Mucosa of rectum (tissue), 2 donors: ENCODE measurements around the gene HLA-E.
A peak's percentile ranks its signal among the peaks of the same experiment; 100 is the strongest.
"Not testable (repeated sequence)": the region's sequence is repeated elsewhere in the genome, so short reads cannot be mapped to it uniquely, and the experiment has no call there.

ENCODE experiments used
- H3K27ac ChIP-seq, 2 donors: one replicate each; pipeline ENCODE4 v1.7.0; 2013; ENCODE audit warnings: inconsistent platforms in 2 of 2, low read depth in 2 of 2, low read length in 2 of 2
- H3K27me3 ChIP-seq, 2 donors: one replicate each; pipeline ENCODE4 v1.7.0; 2013; ENCODE audit warnings: low read length in 2 of 2; ENCODE audit not compliant: control insufficient read depth in 2 of 2, insufficient read depth in 2 of 2
- H3K36me3 ChIP-seq, 2 donors: one replicate each; pipeline ENCODE4 v1.7.0; 2013; ENCODE audit warnings: low read length in 2 of 2; ENCODE audit not compliant: control insufficient read depth in 2 of 2, insufficient read depth in 2 of 2
- H3K4me1 ChIP-seq, 2 donors: one replicate each; pipeline ENCODE4 v1.7.0; 2013; ENCODE audit warnings: low read length in 2 of 2, mild to moderate bottlenecking in 1 of 2; ENCODE audit not compliant: control insufficient read depth in 2 of 2, insufficient read depth in 2 of 2
- H3K4me3 ChIP-seq, 2 donors: one replicate each; pipeline ENCODE4 v1.7.0; 2013; ENCODE audit warnings: low read length in 2 of 2
- H3K9ac ChIP-seq, 2 donors: one replicate each; pipeline ENCODE4 v1.7.0; 2013; ENCODE audit warnings: low read length in 2 of 2, low read depth in 1 of 2, mild to moderate bottlenecking in 1 of 2
- H3K9me3 ChIP-seq, 2 donors: one replicate each; pipeline ENCODE4 v1.7.0; 2013; ENCODE audit warnings: low read length in 2 of 2; ENCODE audit not compliant: control insufficient read depth in 2 of 2
- donor health status: healthy.
- donor health status: Normal muscosa, but diverticular disease.

Gene HLA-E

DNA sequence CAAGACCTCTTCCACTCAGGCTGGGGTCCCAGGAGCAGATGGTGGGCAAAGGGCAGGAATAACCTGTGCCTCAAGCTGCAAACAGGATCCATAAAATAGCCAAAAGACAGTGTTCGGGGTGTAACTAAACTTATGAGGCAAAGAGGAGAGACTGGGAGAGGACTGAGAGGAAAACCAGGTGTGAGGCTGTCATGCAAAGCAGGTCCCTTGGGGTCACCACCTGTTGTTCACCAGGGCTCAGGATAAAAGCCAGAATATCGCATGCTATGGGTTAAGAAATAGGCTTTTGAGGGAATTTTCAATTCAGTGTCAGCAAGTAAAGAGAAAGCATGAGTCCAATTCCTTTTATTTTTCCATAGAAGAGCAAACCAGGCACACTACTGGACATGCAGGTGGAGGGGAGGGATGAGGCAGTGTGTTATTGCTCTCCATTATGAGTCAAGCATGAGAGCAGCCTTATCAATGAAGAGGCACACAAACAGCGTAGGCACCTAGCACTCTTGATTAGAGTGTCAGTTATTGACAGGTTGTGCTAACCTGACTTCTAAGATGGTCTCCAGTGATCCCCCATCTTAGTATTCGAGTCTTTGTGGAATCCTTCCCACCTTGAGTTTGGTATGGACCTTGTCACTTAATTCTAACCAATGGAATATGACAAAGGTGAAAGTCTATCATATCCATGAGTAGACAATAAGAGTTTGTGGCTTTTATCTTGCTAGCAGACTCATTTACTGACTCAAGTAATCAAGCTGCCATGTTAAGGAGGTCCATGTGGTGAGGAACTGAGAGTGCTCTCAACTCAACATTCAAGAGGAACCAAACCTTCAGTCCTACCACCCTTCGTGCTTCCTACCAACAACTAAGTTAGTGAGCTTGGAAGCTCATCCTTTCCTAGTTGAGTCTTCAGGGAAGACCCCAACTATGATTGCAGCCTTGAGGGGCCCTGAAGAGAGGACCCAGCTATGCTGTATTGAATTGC, 18.8 kb downstream of the HLA-E start:
- Histone ChIP-seq H3K9ac (no peak overlapping the region), H3K27ac (peak overlapping the region; percentile 38 to 83), H3K4me1 (peaks cover 3 to 7% of the 10 kb centered on the region in 2 donors), H3K9me3 (no peaks in the 10 kb centered on the region), H3K27me3 (no peaks in the 10 kb centered on the region), H3K36me3 (no peaks in the 10 kb centered on the region), H3K4me3 (peak overlapping the region in 1 of 2 donors; percentile 56)

DNA sequence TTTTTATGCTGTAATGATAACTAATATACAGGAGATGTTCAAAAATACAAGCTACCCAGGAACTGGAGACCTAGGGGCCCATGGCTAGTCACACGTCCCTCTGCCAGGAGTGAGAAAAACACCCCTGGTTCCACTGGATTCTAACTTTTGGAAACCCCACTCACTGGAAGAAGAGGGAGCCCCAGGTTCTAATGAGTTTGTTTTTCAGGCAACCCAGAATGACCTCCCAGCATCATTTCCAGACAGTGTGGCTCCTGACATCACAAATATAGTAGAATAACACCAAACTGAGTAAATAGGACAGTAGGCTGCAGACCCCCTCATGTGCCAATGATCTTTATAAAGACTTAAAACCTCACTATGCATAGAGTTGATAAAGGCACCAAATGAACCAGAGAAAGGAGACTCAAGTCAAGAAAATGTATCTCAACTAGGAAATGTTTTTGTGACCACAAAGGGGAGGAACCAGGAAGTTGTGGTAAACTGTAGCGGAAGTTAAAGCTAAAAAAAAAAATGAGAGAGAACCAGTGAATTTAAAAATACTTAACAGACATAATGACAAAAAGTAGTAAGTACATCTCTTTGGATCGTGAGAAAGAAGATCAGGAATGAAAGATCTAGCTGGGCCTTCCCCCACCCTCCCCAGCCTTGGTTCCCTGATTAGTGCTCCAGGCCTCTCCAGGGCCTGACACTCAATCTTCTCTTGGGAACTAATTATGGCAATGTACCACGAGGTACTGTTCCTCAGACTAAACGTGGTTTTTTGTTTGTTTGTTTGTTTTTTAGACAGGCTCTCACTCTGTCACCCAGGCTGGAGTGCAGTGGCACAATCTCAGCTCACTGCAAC, 19.8 kb downstream of the HLA-E start:
- Histone ChIP-seq H3K4me1 (peaks cover 3 to 7% of the 10 kb centered on the region in 2 donors), H3K9ac (peak overlapping the region; percentile 14 to 31), H3K9me3 (no peaks in the 10 kb centered on the region), H3K36me3 (no peaks in the 10 kb centered on the region), H3K27ac (peak overlapping the region; percentile 38 to 83), H3K4me3 (peak overlapping the region in 1 of 2 donors; percentile 56), H3K27me3 (no peaks in the 10 kb centered on the region)

DNA sequence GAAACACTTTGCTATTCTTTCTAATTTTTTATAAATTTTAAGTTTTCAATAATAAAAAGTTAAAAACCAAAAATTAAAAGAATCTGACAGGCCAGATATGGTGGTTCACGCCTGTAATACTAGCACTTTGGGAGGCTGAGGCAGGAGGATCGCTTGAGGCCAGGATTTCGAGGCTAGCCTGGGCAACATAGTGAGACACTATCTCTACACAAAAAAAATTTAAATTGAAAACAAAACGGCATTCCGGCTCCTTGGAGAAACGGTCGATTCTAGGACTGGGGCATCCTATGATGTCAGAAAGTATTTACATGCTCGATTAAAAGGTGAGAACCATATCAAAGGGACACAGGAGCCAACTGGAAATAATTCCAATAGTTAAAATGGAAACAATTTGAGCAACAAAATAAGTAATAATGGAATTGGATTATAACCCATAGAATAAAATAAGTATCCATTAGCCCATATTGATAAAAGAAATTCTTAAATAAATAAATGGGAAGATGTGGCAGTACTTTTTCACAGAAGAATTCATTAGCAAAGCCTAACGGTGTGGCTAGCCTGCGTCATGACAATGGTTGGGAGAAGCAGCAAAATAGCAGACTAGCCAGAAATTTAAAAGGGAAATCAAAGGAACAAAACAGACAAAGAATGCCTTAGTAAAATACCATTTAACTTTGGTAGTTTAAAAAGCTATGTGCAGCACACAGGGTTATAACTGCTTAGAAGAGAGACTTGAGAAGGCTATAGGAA, 21.3 kb downstream of the HLA-E start:
- no peaks in the 10 kb centered on the region for H3K36me3 ChIP-seq
- H3K4me3 ChIP-seq: no peak overlapping the region
- no peak overlapping the region for H3K9ac ChIP-seq
- H3K9me3 ChIP-seq: no peaks in the 10 kb centered on the region
- no peak overlapping the region for H3K27ac ChIP-seq
- H3K4me1 ChIP-seq: peaks cover 3 to 7% of the 10 kb centered on the region in 2 donors
- H3K27me3 ChIP-seq: no peaks in the 10 kb centered on the region

DNA sequence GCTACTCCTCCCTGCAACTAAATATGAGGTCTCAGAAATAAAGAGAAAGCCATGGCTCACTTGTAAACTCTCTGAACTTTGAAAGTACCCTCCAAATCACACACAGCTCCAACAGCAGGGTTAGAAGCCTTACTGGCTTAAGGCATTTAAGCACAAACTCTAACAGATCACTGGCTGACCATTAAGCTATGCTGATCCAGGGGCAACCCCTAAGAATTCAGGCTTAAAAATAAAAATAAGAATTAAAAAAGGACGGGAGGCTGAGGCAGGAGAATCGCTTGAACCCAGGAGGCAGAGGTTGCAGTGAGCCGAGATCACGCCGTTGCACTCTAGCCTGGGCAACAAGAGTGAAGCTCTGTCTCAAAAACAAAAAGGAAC, 21.8 kb downstream of the HLA-E start:
- Histone ChIP-seq H3K4me1 (peaks cover 3 to 7% of the 10 kb centered on the region in 2 donors), H3K36me3 (no peaks in the 10 kb centered on the region), H3K4me3 (no peak overlapping the region), H3K9me3 (no peaks in the 10 kb centered on the region), H3K27ac (no peak overlapping the region), H3K27me3 (no peaks in the 10 kb centered on the region), H3K9ac (no peak overlapping the region)

DNA sequence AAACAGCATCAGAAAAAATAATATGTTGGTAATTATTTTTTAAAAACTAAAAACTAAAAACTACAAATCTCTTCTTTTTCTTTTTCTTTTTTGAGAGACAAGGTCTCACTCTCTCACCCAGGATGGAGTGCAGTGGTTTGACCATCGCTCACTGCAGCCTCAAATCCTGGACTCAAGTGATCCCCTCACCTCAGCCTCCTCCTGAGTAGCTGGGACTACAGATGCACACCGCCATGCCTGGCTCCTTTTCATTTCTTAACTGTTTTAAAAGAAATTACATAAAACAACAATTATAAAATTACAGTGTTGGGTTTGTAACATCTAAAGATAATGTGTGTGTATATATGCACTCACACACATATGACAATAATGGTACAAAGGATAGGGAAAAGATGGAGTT, 24.1 kb downstream of the HLA-E start:
- H3K36me3 ChIP-seq: no peaks in the 10 kb centered on the region
- peaks cover 5 to 6% of the 10 kb centered on the region in 2 donors for H3K4me1 ChIP-seq
- no peak overlapping the region for H3K4me3 ChIP-seq
- H3K27ac ChIP-seq: no peak overlapping the region
- no peaks in the 10 kb centered on the region for H3K27me3 ChIP-seq
- H3K9me3 ChIP-seq: no peaks in the 10 kb centered on the region
- no peak overlapping the region for H3K9ac ChIP-seq

DNA sequence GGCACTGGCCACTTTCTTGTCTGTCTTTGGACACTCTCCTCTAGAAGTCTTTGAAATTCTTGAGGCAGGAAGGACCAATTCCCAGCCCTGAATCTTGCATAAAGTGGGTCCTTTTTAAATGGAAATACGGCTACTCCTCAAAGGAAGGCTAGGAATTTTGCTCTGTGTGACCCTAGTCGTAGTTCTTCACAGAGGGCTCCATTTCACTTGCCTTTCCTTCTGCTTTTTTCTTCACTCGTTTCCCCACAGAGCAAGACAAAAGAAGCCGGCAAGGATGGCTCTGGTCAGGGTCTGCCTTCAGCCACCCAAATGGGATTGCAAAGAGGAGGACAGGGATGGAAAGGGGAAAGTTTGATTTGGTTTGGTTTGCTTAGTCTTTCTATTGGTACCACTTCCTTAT, 25.8 kb downstream of the HLA-E start:
- Histone ChIP-seq H3K4me1 (peaks cover 3 to 4% of the 10 kb centered on the region in 2 donors), H3K27ac (peak overlapping the region; percentile 50 to 97), H3K9ac (no peak overlapping the region), H3K36me3 (no peaks in the 10 kb centered on the region), H3K27me3 (no peaks in the 10 kb centered on the region), H3K9me3 (no peaks in the 10 kb centered on the region), H3K4me3 (no peak overlapping the region)

DNA sequence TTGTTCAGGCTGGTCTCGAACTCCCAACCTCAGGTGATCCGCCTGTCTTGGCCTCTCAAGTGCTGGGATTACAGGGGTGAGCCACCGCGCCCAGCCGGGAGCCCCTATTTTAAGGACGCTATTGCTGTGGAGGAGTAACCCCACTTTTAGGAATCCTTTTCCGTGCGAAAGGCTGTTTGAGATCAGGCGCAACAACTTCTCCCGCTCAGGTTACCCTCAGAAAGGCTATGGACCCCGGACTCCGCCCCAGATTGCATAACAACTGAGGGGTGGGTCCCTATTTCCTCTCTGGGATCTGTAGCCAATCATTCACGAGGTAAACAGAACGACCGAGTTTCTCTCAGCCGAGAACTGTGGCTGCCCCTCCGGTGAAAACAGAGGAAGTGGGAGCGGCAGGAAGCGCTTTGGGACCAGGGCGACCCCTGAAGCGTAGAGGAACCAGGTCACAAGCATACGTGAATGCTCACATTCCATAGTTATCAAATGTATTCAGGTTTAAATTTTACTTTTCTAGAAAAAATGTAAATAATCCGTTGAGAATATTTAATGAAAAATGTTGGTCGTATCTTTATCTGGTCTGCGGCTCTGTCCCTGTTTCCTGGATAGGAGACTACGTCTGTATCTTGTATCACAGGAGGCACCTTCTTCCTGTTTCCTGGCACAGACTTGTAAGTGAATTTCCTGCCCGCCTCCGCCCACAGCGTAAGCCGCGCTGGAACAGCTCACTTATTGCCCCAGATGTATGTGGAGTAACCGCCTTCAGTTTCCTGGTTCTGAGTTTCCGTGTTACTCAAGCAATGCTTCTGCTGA, 26.8 kb downstream of the HLA-E start:
- H3K4me1 ChIP-seq: peaks cover 4% of the 10 kb centered on the region in 2 donors
- no peaks in the 10 kb centered on the region for H3K27me3 ChIP-seq
- peak overlapping the region; percentile 68 to 92 for H3K9ac ChIP-seq
- peak overlapping the region; percentile 92 to 97 for H3K27ac ChIP-seq
- no peaks in the 10 kb centered on the region for H3K36me3 ChIP-seq
- H3K4me3 ChIP-seq: peak overlapping the region; percentile 57 to 84
- no peaks in the 10 kb centered on the region for H3K9me3 ChIP-seq

DNA sequence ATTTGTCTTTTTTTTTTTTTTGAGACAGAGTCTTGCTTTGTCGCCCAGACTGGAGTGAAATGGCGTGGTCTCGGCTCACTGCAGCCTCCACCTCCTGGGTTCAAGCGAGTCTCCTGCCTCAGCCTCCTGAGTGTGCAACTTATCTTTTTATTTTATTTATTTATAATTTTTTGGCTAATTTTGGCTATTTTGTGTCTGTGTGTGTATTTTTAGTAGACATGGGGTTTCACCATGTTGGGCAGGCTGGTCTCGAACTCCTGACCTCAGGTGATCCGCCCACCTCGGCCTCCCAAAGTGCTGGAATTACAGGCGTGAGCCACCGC, 27.4 kb downstream of the HLA-E start:
- Histone ChIP-seq H3K27ac (peak overlapping the region; percentile 92 to 97), H3K9ac (peak overlapping the region; percentile 68 to 92), H3K4me3 (peak overlapping the region; percentile 57 to 84)
- not testable (repeated sequence) for H3K36me3 ChIP-seq, H3K27me3 ChIP-seq, H3K4me1 ChIP-seq, H3K9me3 ChIP-seq

DNA sequence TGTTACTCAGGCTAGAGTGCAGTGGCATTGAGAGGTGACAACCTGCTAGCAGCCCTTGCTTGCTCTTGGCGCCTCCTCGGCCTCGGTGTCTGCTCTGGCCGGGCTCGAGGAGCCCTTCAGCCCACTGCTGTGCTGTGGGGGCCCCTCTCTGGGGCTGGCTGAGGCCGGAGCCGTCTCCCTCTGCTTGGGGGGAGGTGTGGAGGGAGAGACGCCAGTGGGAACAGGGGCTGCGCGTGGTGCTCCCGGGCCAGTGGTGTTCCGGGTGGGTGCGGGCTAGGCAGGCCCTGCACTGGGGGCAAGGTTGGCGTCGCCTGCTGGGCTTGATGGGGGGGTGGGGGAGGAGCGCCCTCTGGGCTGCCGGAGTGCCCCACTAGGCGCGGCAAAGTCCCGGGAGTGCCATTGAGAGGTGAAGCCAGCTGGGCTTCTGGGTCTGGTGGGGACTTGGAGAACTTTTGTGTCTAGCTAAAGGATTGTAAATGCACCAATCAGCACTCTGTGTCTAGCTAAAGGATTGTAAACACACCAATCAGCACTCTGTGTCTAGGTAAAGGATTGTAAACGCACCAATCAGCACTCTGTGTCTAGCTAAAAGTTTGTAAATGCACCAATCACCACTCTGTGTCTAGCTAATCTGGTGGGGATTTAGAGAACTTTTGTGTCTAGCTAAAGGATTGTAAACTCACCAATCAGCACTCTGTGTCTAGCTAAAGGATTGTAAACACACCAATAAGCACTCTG, 28.6 kb downstream of the HLA-E start:
- H3K9me3 ChIP-seq, H3K9ac ChIP-seq: not testable (repeated sequence)

More for the DNA sequence above, 28.6 kb downstream of the HLA-E start:
- not testable (repeated sequence) for H3K4me3 ChIP-seq, H3K36me3 ChIP-seq, H3K27ac ChIP-seq, H3K4me1 ChIP-seq, H3K27me3 ChIP-seq
